Fibroblast of lung (primary cell): ENCODE measurements around the gene FAM219B. TPM values are rescaled to one million over a fixed set of nuclear protein-coding genes. Genes with fewer than 3 reads are reported as not detected.

ENCODE experiments used
- DNase-seq, 2 donors: peaks; one replicate each; pipeline versions ENCODE4 v3.0.0 to v3.0.0-alpha.2; 2010; ENCODE audit warnings: low read depth in 2 of 2
- H2AFZ ChIP-seq: 2 replicates; pipeline ENCODE4 v1.5.1; 2012; ENCODE audit warnings: low read length, control low read depth, inconsistent platforms
- H3K27ac ChIP-seq: 2 replicates; pipeline ENCODE4 v1.5.1; 2011; ENCODE audit warnings: low read length, control low read depth; ENCODE audit not compliant: insufficient read depth
- H3K27me3 ChIP-seq: 2 replicates; pipeline ENCODE4 v1.5.1; 2011; ENCODE audit warnings: mild to moderate bottlenecking, low read length; ENCODE audit not compliant: control insufficient read depth, insufficient read depth
- H3K36me3 ChIP-seq: 2 replicates; pipeline ENCODE4 v1.5.1; 2011; ENCODE audit warnings: low read length; ENCODE audit not compliant: control insufficient read depth, insufficient read depth
- H3K4me1 ChIP-seq: 2 replicates; pipeline ENCODE4 v1.5.1; 2011; ENCODE audit warnings: low read length; ENCODE audit not compliant: control insufficient read depth, insufficient read depth; ENCODE audit errors: extremely low read depth
- H3K4me2 ChIP-seq: 2 replicates; pipeline ENCODE4 v1.5.1; 2011; ENCODE audit warnings: low read length, control low read depth; ENCODE audit not compliant: insufficient read depth; ENCODE audit errors: extremely low read depth
- H3K4me3 ChIP-seq, 4 experiments: fragments of 200-600 bp in 1 of 4; sonication (generic) in 1 of 4; replicated peaks in 1 of 4; 2 replicates each; pipeline ENCODE4 v1.5.1; 2011 to 2016; ENCODE audit warnings: low read length in 4 of 4, low read depth in 3 of 4, mild to moderate bottlenecking in 3 of 4, control low read depth in 2 of 4, inconsistent platforms in 1 of 4, mixed read lengths in 1 of 4; ENCODE audit not compliant: insufficient read depth in 1 of 4; ENCODE audit errors: control extremely low read depth in 1 of 4
- H3K79me2 ChIP-seq: 2 replicates; pipeline ENCODE4 v1.5.1; 2012; ENCODE audit warnings: mild to moderate bottlenecking, low read length, inconsistent platforms; ENCODE audit not compliant: control insufficient read depth, insufficient read depth
- H3K9ac ChIP-seq: 2 replicates; pipeline ENCODE4 v1.5.1; 2011; ENCODE audit warnings: mild to moderate bottlenecking, low read length, control low read depth; ENCODE audit not compliant: insufficient read depth
- H3K9me3 ChIP-seq: 2 replicates; pipeline ENCODE4 v1.5.1; 2012; ENCODE audit warnings: low read depth, low read length; ENCODE audit not compliant: control insufficient read depth, insufficient read depth
- H4K20me1 ChIP-seq: 2 replicates; pipeline ENCODE4 v1.5.1; 2011; ENCODE audit warnings: low read length; ENCODE audit not compliant: control insufficient read depth, insufficient read depth; ENCODE audit errors: extremely low read depth
- EZH2 ChIP-seq: IDR thresholded peaks from 2 replicates; pipeline ENCODE4 v1.5.1; 2012; ENCODE audit warnings: low read length, control low read depth, mild to moderate bottlenecking; ENCODE audit errors: missing control alignments
- polyA plus RNA-seq, 2 donors: library from polyadenylated mRNA; depleted of rRNA in 1 of 2; stranded (reverse) in 1 of 2; unstranded in 1 of 2; fragments of >200 nt; gene quantifications; 2 replicates each; pipeline ENCODE4 v1.2.1, GENCODE V29; 2011 to 2012; ENCODE audit warnings: missing spikeins in 1 of 2
- total RNA-seq: library from RNA; depleted of rRNA; stranded (reverse); fragments of >200 nt; gene quantifications from 2 replicates; pipeline ENCODE4 v1.2.1, GENCODE V29; 2014
- TF ChIP-seq, protein P1 (sequence below), 2 donors: IDR thresholded peaks in 1 of 2; conservative IDR thresholded peaks in 1 of 2; 1 replicate in 1 of 2; 2 replicates in 1 of 2; pipeline ENCODE4 v1.5.1; 2011 to 2012; ENCODE audit warnings: low read length in 2 of 2, control low read depth in 1 of 2, inconsistent platforms in 1 of 2, low read depth in 1 of 2, mild to moderate bottlenecking in 1 of 2

The FAM219B gene
- total and polyA plus RNA-seq, 2 donors (not counting 1 experiment from before 2014, with no cell fraction given): 35.3 to 53.8 TPM

DNA sequence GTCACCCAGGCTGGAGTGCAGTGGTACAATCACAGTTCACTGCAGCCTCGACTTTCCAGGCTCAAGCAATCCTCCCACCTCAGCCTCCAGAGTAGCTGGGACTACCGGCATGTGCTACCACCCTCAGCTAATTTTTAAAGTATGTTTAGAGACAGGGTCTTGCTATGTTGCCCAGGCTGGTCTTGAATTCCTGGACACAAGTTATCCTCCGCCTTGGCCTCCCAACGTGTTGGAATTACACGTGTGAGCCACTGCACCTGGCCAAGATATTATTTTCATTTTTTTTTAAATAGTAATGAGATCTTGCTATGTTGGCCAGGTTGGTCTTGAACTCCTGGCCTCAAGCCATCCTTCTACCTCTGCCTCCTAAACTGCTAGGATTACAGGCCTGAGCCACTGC is 21.2 kb downstream of the FAM219B start:
- Histone ChIP-seq H3K4me3 (no peak overlapping the region), H3K79me2 (peaks cover 4% of the 10 kb centered on the region), H3K4me2 (no peak overlapping the region), H3K9ac (no peak overlapping the region), H3K27ac (no peak overlapping the region), H3K9me3 (no peaks in the 10 kb centered on the region), H3K27me3 (no peaks in the 10 kb centered on the region), H2AFZ (no peak overlapping the region), H4K20me1 (no peaks in the 10 kb centered on the region), H3K4me1 (peaks cover 4% of the 10 kb centered on the region), H3K36me3 (no peaks in the 10 kb centered on the region)
- DNase-seq: no peak
- no peak for TF ChIP-seq EZH2
- TF ChIP-seq, protein P1, sequence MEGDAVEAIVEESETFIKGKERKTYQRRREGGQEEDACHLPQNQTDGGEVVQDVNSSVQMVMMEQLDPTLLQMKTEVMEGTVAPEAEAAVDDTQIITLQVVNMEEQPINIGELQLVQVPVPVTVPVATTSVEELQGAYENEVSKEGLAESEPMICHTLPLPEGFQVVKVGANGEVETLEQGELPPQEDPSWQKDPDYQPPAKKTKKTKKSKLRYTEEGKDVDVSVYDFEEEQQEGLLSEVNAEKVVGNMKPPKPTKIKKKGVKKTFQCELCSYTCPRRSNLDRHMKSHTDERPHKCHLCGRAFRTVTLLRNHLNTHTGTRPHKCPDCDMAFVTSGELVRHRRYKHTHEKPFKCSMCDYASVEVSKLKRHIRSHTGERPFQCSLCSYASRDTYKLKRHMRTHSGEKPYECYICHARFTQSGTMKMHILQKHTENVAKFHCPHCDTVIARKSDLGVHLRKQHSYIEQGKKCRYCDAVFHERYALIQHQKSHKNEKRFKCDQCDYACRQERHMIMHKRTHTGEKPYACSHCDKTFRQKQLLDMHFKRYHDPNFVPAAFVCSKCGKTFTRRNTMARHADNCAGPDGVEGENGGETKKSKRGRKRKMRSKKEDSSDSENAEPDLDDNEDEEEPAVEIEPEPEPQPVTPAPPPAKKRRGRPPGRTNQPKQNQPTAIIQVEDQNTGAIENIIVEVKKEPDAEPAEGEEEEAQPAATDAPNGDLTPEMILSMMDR (conservative IDR thresholded peaks at IDR 0.05 in 1 of 2, IDR thresholded peaks at IDR 0.05 in 1 of 2; ENCODE audit: low read depth in 1 of 2, low read length in 2 of 2): no peak

- no peaks in the 10 kb centered on the region for H3K79me2 ChIP-seq
- H2AFZ ChIP-seq: no peak overlapping the region
- H4K20me1 ChIP-seq: no peaks in the 10 kb centered on the region
- no peak for TF ChIP-seq EZH2
- TF ChIP-seq, protein P1 (conservative IDR thresholded peaks at IDR 0.05 in 1 of 2, IDR thresholded peaks at IDR 0.05 in 1 of 2; ENCODE audit: low read depth in 1 of 2, low read length in 2 of 2): no peak
- no peaks in the 10 kb centered on the region for H3K9me3 ChIP-seq
- no peak overlapping the region for H3K27ac ChIP-seq
- no peak overlapping the region for H3K4me3 ChIP-seq
- no peaks in the 10 kb centered on the region for H3K27me3 ChIP-seq
- DNase-seq: peak in 1 of 2 donors; percentile 69
- no peaks in the 10 kb centered on the region for H3K36me3 ChIP-seq
- no peak overlapping the region for H3K4me2 ChIP-seq
- H3K4me1 ChIP-seq: peaks cover 2% of the 10 kb centered on the region
- no peak overlapping the region for H3K9ac ChIP-seq
Measured at GRCh38 chr15:74884428-74885223, 22.0 kb downstream of the FAM219B start.

DNA sequence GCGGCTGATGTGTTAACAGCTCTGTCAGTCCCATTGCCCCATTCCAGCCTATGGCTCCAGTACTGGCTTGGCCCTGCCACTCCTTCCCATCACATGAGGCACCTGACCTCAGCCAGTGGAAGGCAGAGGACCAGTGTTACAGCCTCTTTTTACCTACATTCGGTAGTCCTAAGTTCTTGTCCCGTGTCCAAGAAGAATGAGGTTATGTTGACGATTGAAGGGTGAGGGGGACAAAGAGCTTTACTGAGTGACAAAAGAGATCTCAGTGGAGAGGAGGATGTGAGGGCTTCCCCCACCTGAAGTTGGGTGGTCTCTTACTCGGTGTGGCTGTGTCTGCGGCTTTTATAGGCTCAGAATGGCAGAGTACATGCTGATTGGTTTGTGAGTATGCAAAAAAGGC is 24.1 kb downstream of the FAM219B start:
- no peaks in the 10 kb centered on the region for H3K36me3 ChIP-seq
- H3K9me3 ChIP-seq: no peaks in the 10 kb centered on the region
- H2AFZ ChIP-seq: no peak overlapping the region
- H3K4me1 ChIP-seq: no peaks in the 10 kb centered on the region
- H3K4me3 ChIP-seq: no peak overlapping the region
- no peak overlapping the region for H3K27ac ChIP-seq
- TF ChIP-seq, protein P1 (conservative IDR thresholded peaks at IDR 0.05 in 1 of 2, IDR thresholded peaks at IDR 0.05 in 1 of 2; ENCODE audit: low read depth in 1 of 2, low read length in 2 of 2): no peak
- TF ChIP-seq EZH2: no peak
- H3K4me2 ChIP-seq: no peak overlapping the region
- H3K27me3 ChIP-seq: no peaks in the 10 kb centered on the region
- H3K79me2 ChIP-seq: no peaks in the 10 kb centered on the region
- no peak overlapping the region for H3K9ac ChIP-seq
- H4K20me1 ChIP-seq: no peaks in the 10 kb centered on the region
- no peak for DNase-seq
